GM12878 (cell line): ENCODE measurements around the gene ZNF148.

Source experiments
- IRF3 ChIP-seq: fragments of 450-650 bp; IDR thresholded peaks from 2 replicates; pipeline ENCODE4 v1.6.1; 2014; ENCODE audit warnings: mild to moderate bottlenecking
- USF2 ChIP-seq: IDR thresholded peaks from 2 replicates; pipeline ENCODE4 v1.6.1; 2011; ENCODE audit warnings: low read depth, low read length, improper control_type of control experiment, borderline replicate concordance
- YY1 ChIP-seq: IDR thresholded peaks from 2 replicates; pipeline ENCODE4 v1.6.1; 2011; ENCODE audit warnings: low read depth, mild to moderate bottlenecking, low read length

GRCh38 chr3:125292015-125292414, 83.1 kb downstream of the ZNF148 start:
- TF ChIP-seq USF2 (no peak), YY1 (no peak), IRF3 (no peak)
